ENCODE data around the gene FIGNL2.

Gene FIGNL2

GRCh38 chr12:51777457-51777856, 71.1 kb downstream of the FIGNL2 start:
- H3K27ac ChIP-seq (ENCODE audit: poor library complexity, severe bottlenecking): no peak overlapping the region
- peaks cover 9% of the 10 kb centered on the region for H3K4me1 ChIP-seq (ENCODE audit: insufficient read depth, poor library complexity, severe bottlenecking)
- H3K4me3 ChIP-seq (ENCODE audit: severe bottlenecking): no peak overlapping the region
- peaks cover 4% of the 10 kb centered on the region for H3K9me3 ChIP-seq (ENCODE audit: severe bottlenecking)
- H3K27me3 ChIP-seq (ENCODE audit: insufficient read depth, poor library complexity, severe bottlenecking): no peaks in the 10 kb centered on the region
- H3K36me3 ChIP-seq (ENCODE audit: low read depth): no peaks in the 10 kb centered on the region
- no peak for TF ChIP-seq CTCF (IDR thresholded peaks at IDR 0.05; ENCODE audit: poor library complexity, severe bottlenecking)
- ATAC-seq (ENCODE audit: low read depth) (no peak), DNase-seq (ENCODE audit: low spot score) (no peak)

- DNase-seq (ENCODE audit: low spot score): no peak
- no peak overlapping the region for H3K27ac ChIP-seq (ENCODE audit: poor library complexity, severe bottlenecking)
- peaks cover 4% of the 10 kb centered on the region for H3K9me3 ChIP-seq (ENCODE audit: severe bottlenecking)
- no peaks in the 10 kb centered on the region for H3K27me3 ChIP-seq (ENCODE audit: insufficient read depth, poor library complexity, severe bottlenecking)
- no peaks in the 10 kb centered on the region for H3K36me3 ChIP-seq (ENCODE audit: low read depth)
- H3K4me1 ChIP-seq (ENCODE audit: insufficient read depth, poor library complexity, severe bottlenecking): peaks cover 9% of the 10 kb centered on the region
- H3K4me3 ChIP-seq (ENCODE audit: severe bottlenecking): no peak overlapping the region
- no peak for TF ChIP-seq CTCF (IDR thresholded peaks at IDR 0.05; ENCODE audit: poor library complexity, severe bottlenecking)
- no peak for ATAC-seq (ENCODE audit: low read depth)
These were observed 73.6 kb downstream of the FIGNL2 start for GRCh38 chr12:51774933-51775332.

- Histone ChIP-seq H3K9me3 (ENCODE audit: severe bottlenecking) (peaks cover 4% of the 10 kb centered on the region), H3K4me3 (ENCODE audit: severe bottlenecking) (no peak overlapping the region), H3K36me3 (ENCODE audit: low read depth) (no peaks in the 10 kb centered on the region; the same call in 1 of the 2 replicates), H3K27me3 (ENCODE audit: insufficient read depth, poor library complexity, severe bottlenecking) (no peaks in the 10 kb centered on the region), H3K4me1 (ENCODE audit: insufficient read depth, poor library complexity, severe bottlenecking) (peaks cover 9% of the 10 kb centered on the region), H3K27ac (ENCODE audit: poor library complexity, severe bottlenecking) (peak overlapping the region; percentile 36)
- ATAC-seq (ENCODE audit: low read depth): peak; percentile 86
- no peak for TF ChIP-seq CTCF (IDR thresholded peaks at IDR 0.05; ENCODE audit: poor library complexity, severe bottlenecking)
- no peak for DNase-seq (ENCODE audit: low spot score)
These were observed 75.2 kb downstream of the FIGNL2 start for GRCh38 chr12:51773145-51773869.

DNA sequence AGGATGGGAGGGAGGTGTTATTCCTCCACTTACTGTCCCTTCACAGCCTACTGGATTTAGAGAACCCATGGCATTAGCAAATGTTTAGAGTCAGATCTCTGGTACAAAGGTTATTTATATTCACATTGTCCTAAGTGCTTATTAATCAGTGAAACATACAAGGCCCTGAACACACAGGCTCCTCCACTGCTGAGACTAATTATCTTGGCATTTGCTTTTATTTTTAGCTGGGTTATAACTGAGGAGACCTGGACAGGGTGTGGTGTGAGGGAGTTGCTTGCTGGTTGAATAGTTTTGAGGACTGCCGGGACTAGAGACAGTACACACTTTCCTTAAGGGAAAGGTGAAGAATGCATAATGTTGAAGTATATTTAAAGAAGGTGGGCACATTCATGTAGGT, 77.5 kb downstream of the FIGNL2 start:
- Histone ChIP-seq H3K4me1 (ENCODE audit: insufficient read depth, poor library complexity, severe bottlenecking) (peaks cover 9% of the 10 kb centered on the region), H3K4me3 (ENCODE audit: severe bottlenecking) (no peak overlapping the region), H3K27ac (ENCODE audit: poor library complexity, severe bottlenecking) (no peak overlapping the region), H3K27me3 (ENCODE audit: insufficient read depth, poor library complexity, severe bottlenecking) (no peaks in the 10 kb centered on the region), H3K9me3 (ENCODE audit: severe bottlenecking) (peaks cover 4% of the 10 kb centered on the region), H3K36me3 (ENCODE audit: low read depth) (no peaks in the 10 kb centered on the region; the same call in 1 of the 2 replicates)
- ATAC-seq (ENCODE audit: low read depth): peak; percentile 53; the same call in 2 of the 3 replicates
- no peak for TF ChIP-seq CTCF (IDR thresholded peaks at IDR 0.05; ENCODE audit: poor library complexity, severe bottlenecking)
- DNase-seq (ENCODE audit: low spot score): no peak

Measured in RWPE2 (cell line).